Esophagus squamous epithelium (tissue), 4 donors: ENCODE measurements around the gene GAB2.

ENCODE experiments used
- POLR2A ChIP-seq, 4 donors: fragments of 450-650 bp; IDR thresholded peaks; one replicate each; pipeline ENCODE4 v1.6.1; 2017; ENCODE audit warnings: antibody characterized with exemption in 4 of 4, mild to moderate bottlenecking in 4 of 4, moderate library complexity in 3 of 4
- TF ChIP-seq, protein P1 (sequence below), 6 experiments: fragments of 450-650 bp in 4 of 6; fragments of 200-600 bp in 2 of 6; sonication (generic) in 2 of 6; IDR thresholded peaks; one replicate each; pipeline ENCODE4 v1.5.1; 2016 to 2019; ENCODE audit warnings: antibody characterized with exemption in 6 of 6, mild to moderate bottlenecking in 4 of 6, moderate library complexity in 4 of 6

DNA sequence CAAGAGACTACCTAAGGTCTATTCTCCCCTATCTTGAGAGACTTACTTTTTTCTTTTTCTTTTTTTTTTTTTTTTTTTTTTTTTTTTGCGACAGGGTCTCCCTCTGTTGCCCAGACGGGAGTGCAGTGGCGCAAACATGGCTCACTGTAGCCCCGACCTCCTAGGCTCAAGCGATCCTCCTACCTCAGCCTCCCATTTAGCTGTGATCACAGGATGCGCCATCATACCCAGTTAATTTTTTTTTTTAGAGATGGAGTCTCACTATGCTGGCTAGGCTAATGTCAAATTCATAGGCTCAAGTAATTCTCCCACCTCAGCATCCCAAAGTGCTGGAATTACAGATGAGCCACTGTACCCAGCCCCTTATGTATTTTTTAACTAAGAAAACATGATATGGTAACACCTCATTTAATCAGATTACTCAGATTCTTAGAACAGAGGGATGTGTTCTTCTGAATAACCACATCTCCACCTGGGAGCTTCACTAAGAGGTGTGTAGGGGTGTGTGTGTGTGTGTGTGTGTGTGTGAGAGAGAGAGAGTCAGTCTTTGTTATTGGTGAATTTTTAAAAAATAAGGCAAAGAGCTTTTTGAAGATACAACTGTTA, 126.0 kb downstream of the GAB2 start:
- TF ChIP-seq POLR2A (IDR thresholded peaks at IDR 0.05), result no peak
- TF ChIP-seq, protein P1, sequence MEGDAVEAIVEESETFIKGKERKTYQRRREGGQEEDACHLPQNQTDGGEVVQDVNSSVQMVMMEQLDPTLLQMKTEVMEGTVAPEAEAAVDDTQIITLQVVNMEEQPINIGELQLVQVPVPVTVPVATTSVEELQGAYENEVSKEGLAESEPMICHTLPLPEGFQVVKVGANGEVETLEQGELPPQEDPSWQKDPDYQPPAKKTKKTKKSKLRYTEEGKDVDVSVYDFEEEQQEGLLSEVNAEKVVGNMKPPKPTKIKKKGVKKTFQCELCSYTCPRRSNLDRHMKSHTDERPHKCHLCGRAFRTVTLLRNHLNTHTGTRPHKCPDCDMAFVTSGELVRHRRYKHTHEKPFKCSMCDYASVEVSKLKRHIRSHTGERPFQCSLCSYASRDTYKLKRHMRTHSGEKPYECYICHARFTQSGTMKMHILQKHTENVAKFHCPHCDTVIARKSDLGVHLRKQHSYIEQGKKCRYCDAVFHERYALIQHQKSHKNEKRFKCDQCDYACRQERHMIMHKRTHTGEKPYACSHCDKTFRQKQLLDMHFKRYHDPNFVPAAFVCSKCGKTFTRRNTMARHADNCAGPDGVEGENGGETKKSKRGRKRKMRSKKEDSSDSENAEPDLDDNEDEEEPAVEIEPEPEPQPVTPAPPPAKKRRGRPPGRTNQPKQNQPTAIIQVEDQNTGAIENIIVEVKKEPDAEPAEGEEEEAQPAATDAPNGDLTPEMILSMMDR (IDR thresholded peaks at IDR 0.05), result no peak
